SK-N-SH treated with all-trans-retinoic acid at 6 μM for 48 hours (cell line): ENCODE results near the gene SCAMP5.

Experiments
- ATAC-seq: fragments of 200-7000 bp; cut with Tn5 transposase; 3 replicates; pipeline ENCODE4 v1.9.1; 2020; ENCODE audit warnings: mild to moderate bottlenecking, moderate library complexity
- ARNTL ChIP-seq: fragments of 450-650 bp; formaldehyde crosslinking; IDR thresholded peaks from 2 replicates; pipeline ENCODE4 v1.5.0; 2020; ENCODE audit warnings: low read depth, mild to moderate bottlenecking, moderate library complexity, borderline replicate concordance
- BACH2 ChIP-seq: fragments of 250-450 bp; sonication (Bioruptor Pico); IDR thresholded peaks from 2 replicates; pipeline ENCODE4 v1.9.0; 2021; ENCODE audit warnings: mild to moderate bottlenecking, borderline replicate concordance
- CSDC2 ChIP-seq: fragments of 250-450 bp; sonication (Bioruptor Pico); IDR thresholded peaks from 2 replicates; pipeline ENCODE4 v1.5.0; 2020; ENCODE audit warnings: mild to moderate bottlenecking, moderate library complexity
- CSRNP3 ChIP-seq: fragments of 250-450 bp; sonication (Bioruptor Pico); IDR thresholded peaks from 2 replicates; pipeline ENCODE4 v1.5.1; 2021; ENCODE audit warnings: mild to moderate bottlenecking, moderate library complexity
- ESRRG ChIP-seq: fragments of 250-450 bp; sonication (Bioruptor Pico); IDR thresholded peaks from 2 replicates; pipeline ENCODE4 v1.6.1; 2021; ENCODE audit warnings: mild to moderate bottlenecking
- ISL1 ChIP-seq: fragments of 250-450 bp; sonication (Bioruptor Pico); IDR thresholded peaks from 2 replicates; pipeline ENCODE4 v2.1.2; 2022; ENCODE audit warnings: mild to moderate bottlenecking, moderate library complexity
- OSR1 ChIP-seq: fragments of 250-450 bp; sonication (Bioruptor Pico); IDR thresholded peaks from 2 replicates; pipeline ENCODE4 v1.8.0; 2022; ENCODE audit warnings: moderate library complexity, mild to moderate bottlenecking, inconsistent platforms
- PPARA ChIP-seq: fragments of 250-450 bp; sonication (Bioruptor Pico); IDR thresholded peaks from 2 replicates; pipeline ENCODE4 v1.5.0; 2020; ENCODE audit warnings: mild to moderate bottlenecking, borderline replicate concordance
- RARB ChIP-seq: fragments of 250-450 bp; sonication (Bioruptor Pico); IDR thresholded peaks from 2 replicates; pipeline ENCODE4 v1.8.0; 2021; ENCODE audit warnings: mild to moderate bottlenecking, moderate library complexity
- TCF4 ChIP-seq: fragments of 250-450 bp; sonication (Bioruptor Pico); IDR thresholded peaks from 2 replicates; pipeline ENCODE4 v1.8.0; 2021; ENCODE audit warnings: mild to moderate bottlenecking, moderate library complexity, borderline replicate concordance
- TOX ChIP-seq: fragments of 250-450 bp; sonication (Bioruptor Pico); IDR thresholded peaks from 2 replicates; pipeline ENCODE4 v1.8.0; 2021; ENCODE audit warnings: mild to moderate bottlenecking, moderate library complexity, borderline replicate concordance
- ZC3H10 ChIP-seq: fragments of 250-450 bp; sonication (Bioruptor Pico); IDR thresholded peaks from 2 replicates; pipeline ENCODE4 v1.5.1; 2021; ENCODE audit warnings: mild to moderate bottlenecking, moderate library complexity
- ZFP3 ChIP-seq: fragments of 250-450 bp; sonication (Bioruptor Pico); IDR thresholded peaks from 2 replicates; pipeline ENCODE4 v1.5.0; 2020; ENCODE audit warnings: mild to moderate bottlenecking, moderate library complexity
- ZFP30 ChIP-seq: fragments of 450-650 bp; formaldehyde crosslinking; IDR thresholded peaks from 2 replicates; pipeline ENCODE4 v1.5.0; 2022; ENCODE audit warnings: mild to moderate bottlenecking, moderate library complexity
- ZNF565 ChIP-seq: fragments of 450-650 bp; formaldehyde crosslinking; conservative IDR thresholded peaks from 2 replicates; pipeline ENCODE4 v1.5.0; 2020; ENCODE audit warnings: low read depth, mild to moderate bottlenecking, moderate library complexity
- ZNF70 ChIP-seq: fragments of 450-650 bp; formaldehyde crosslinking; IDR thresholded peaks from 2 replicates; pipeline ENCODE4 v1.5.0; 2020; ENCODE audit warnings: mild to moderate bottlenecking, moderate library complexity
- ZNF8 ChIP-seq: fragments of 450-650 bp; formaldehyde crosslinking; IDR thresholded peaks from 2 replicates; pipeline ENCODE4 v1.5.0; 2020; ENCODE audit warnings: mild to moderate bottlenecking, moderate library complexity
- TF ChIP-seq, protein P1 (sequence below): fragments of 250-450 bp; sonication (Bioruptor Pico); IDR thresholded peaks from 2 replicates; pipeline ENCODE4 v1.8.0; 2021; ENCODE audit warnings: low read depth, mild to moderate bottlenecking, moderate library complexity, borderline replicate concordance
- TF ChIP-seq, protein P2 (sequence below): fragments of 250-450 bp; sonication (Bioruptor Pico); IDR thresholded peaks from 2 replicates; pipeline ENCODE4 v1.5.1; 2020; ENCODE audit warnings: low read depth, mild to moderate bottlenecking, moderate library complexity
- TF ChIP-seq, protein P3 (sequence below): fragments of 250-450 bp; sonication (Bioruptor Pico); IDR thresholded peaks from 2 replicates; pipeline ENCODE4 v1.5.0; 2020; ENCODE audit warnings: mild to moderate bottlenecking, moderate library complexity

SCAMP5 gene

DNA sequence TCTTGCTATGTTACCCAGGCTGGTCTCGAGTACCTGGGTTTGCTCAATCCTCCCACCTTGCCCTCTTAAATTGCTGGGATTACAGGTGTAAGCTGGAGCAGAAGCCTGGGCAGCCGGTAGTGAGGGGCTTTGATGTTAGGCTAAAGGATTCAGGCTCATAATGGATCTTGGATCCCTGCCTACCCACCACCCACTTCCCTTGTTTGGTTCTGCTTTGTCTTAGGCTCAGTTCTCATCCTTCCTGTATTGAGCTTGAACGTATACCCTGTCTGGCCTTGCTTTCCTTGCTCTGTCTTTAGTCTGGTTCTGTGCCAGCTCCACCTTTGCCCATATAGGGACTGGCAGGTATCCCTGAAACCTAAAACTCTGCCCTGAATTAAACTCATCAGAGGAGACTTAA lies 29.7 kb downstream of the SCAMP5 start:
- TF ChIP-seq TOX (CRISPR knock-in tag) = no peak
- TF ChIP-seq ZNF565 (CRISPR knock-in tag) = no peak
- TF ChIP-seq ZFP30 (CRISPR knock-in tag) = no peak
- no peak for TF ChIP-seq ESRRG (CRISPR knock-in tag)
- TF ChIP-seq CSRNP3 (CRISPR knock-in tag) = no peak
- no peak for TF ChIP-seq PPARA (CRISPR knock-in tag)
- no peak for TF ChIP-seq BACH2 (CRISPR knock-in tag)
- no peak for TF ChIP-seq ZFP3 (CRISPR knock-in tag)
- no peak for TF ChIP-seq ARNTL (CRISPR knock-in tag)
- TF ChIP-seq, all 23 proteins: peak for 0
- no peak for ATAC-seq

DNA sequence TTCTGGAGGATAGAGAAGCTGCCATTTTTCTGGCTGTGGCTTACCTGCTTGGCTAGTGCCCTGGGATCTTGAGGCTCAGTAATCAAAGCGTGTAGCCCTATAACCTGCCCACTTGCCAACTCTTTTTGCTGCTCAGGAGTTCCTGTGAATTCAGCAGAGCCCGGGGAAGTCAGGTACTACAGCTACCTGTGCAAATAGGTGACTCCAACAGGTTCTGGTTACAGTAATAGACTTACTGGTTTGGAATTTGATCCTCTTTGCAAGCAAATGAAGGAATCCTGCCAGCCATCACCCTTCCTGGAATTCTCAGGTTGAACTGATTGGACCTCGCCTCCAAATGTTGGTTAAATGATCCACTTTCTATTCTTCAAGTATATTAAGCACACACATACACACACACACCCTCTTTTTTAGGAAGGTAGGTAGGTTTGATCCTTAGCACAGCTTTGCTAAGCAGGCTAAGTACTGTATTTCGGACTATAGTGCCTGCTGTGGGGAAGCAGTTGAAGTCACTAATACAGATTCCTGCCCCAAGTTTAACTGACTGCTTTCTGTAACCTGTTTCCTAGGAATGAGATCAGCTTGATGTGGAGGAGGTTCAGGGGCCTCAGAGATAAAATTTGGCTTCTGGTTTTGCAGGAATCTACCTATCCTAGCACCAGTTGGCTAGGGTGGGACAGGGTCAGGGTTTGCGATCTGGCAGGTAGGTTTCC lies 30.3 kb downstream of the SCAMP5 start:
- ATAC-seq = no peak
- TF ChIP-seq ZFP30 (CRISPR knock-in tag) (no peak), ZNF8 (CRISPR knock-in tag) (no peak), ZNF70 (CRISPR knock-in tag) (no peak), ESRRG (CRISPR knock-in tag) (no peak), ZNF565 (CRISPR knock-in tag) (no peak), PPARA (CRISPR knock-in tag) (no peak), CSDC2 (CRISPR knock-in tag) (no peak), ZFP3 (CRISPR knock-in tag) (no peak), TOX (CRISPR knock-in tag) (no peak), CSRNP3 (CRISPR knock-in tag) (no peak), RARB (CRISPR knock-in tag) (no peak)
- TF ChIP-seq, protein P1, sequence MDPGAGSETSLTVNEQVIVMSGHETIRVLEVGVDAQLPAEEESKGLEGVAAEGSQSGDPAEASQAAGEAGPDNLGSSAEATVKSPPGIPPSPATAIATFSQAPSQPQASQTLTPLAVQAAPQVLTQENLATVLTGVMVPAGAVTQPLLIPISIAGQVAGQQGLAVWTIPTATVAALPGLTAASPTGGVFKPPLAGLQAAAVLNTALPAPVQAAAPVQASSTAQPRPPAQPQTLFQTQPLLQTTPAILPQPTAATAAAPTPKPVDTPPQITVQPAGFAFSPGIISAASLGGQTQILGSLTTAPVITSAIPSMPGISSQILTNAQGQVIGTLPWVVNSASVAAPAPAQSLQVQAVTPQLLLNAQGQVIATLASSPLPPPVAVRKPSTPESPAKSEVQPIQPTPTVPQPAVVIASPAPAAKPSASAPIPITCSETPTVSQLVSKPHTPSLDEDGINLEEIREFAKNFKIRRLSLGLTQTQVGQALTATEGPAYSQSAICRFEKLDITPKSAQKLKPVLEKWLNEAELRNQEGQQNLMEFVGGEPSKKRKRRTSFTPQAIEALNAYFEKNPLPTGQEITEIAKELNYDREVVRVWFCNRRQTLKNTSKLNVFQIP (CRISPR knock-in tag) = no peak
- TF ChIP-seq, protein P2, sequence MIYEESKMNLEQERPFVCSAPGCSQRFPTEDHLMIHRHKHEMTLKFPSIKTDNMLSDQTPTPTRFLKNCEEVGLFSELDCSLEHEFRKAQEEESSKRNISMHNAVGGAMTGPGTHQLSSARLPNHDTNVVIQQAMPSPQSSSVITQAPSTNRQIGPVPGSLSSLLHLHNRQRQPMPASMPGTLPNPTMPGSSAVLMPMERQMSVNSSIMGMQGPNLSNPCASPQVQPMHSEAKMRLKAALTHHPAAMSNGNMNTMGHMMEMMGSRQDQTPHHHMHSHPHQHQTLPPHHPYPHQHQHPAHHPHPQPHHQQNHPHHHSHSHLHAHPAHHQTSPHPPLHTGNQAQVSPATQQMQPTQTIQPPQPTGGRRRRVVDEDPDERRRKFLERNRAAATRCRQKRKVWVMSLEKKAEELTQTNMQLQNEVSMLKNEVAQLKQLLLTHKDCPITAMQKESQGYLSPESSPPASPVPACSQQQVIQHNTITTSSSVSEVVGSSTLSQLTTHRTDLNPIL (CRISPR knock-in tag) = no peak
- TF ChIP-seq, protein P3, sequence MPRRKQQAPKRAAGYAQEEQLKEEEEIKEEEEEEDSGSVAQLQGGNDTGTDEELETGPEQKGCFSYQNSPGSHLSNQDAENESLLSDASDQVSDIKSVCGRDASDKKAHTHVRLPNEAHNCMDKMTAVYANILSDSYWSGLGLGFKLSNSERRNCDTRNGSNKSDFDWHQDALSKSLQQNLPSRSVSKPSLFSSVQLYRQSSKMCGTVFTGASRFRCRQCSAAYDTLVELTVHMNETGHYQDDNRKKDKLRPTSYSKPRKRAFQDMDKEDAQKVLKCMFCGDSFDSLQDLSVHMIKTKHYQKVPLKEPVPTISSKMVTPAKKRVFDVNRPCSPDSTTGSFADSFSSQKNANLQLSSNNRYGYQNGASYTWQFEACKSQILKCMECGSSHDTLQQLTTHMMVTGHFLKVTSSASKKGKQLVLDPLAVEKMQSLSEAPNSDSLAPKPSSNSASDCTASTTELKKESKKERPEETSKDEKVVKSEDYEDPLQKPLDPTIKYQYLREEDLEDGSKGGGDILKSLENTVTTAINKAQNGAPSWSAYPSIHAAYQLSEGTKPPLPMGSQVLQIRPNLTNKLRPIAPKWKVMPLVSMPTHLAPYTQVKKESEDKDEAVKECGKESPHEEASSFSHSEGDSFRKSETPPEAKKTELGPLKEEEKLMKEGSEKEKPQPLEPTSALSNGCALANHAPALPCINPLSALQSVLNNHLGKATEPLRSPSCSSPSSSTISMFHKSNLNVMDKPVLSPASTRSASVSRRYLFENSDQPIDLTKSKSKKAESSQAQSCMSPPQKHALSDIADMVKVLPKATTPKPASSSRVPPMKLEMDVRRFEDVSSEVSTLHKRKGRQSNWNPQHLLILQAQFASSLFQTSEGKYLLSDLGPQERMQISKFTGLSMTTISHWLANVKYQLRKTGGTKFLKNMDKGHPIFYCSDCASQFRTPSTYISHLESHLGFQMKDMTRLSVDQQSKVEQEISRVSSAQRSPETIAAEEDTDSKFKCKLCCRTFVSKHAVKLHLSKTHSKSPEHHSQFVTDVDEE = no peak

GRCh38 chr15:75027551-75027950 lies 32.2 kb downstream of the SCAMP5 start:
- no peak for ATAC-seq
- TF ChIP-seq, protein P1 (CRISPR knock-in tag) = no peak
- no peak for TF ChIP-seq ZC3H10 (CRISPR knock-in tag)
- TF ChIP-seq ZNF70 (CRISPR knock-in tag) = no peak
- TF ChIP-seq, protein P3 = no peak
- TF ChIP-seq CSDC2 (CRISPR knock-in tag) = no peak
- no peak for TF ChIP-seq PPARA (CRISPR knock-in tag)
- no peak for TF ChIP-seq RARB (CRISPR knock-in tag)
- TF ChIP-seq OSR1 (CRISPR knock-in tag) = no peak
- no peak for TF ChIP-seq CSRNP3 (CRISPR knock-in tag)
- no peak for TF ChIP-seq TCF4 (CRISPR knock-in tag)
- no peak for TF ChIP-seq ISL1 (CRISPR knock-in tag)
- TF ChIP-seq ZFP30 (CRISPR knock-in tag) = no peak
